GM21390 (cell line): Measurements from ENCODE around the gene SYNDIG1.

Experiments used
- ATAC-seq: cut with Tn5 transposase; IDR thresholded peaks from one replicate; pipeline ENCODE4 v1.9.1; 2021; ENCODE audit not compliant: unreplicated experiment

SYNDIG1 gene

GRCh38 chr20:24469116-24469893 lies at the start of gene SYNDIG1:
TSS of gene SYNDIG1 (plus strand) at chr20:24469629. CDS start at chr20:24543098, 73,469 bp downstream.
- ATAC-seq = no peak

DNA sequence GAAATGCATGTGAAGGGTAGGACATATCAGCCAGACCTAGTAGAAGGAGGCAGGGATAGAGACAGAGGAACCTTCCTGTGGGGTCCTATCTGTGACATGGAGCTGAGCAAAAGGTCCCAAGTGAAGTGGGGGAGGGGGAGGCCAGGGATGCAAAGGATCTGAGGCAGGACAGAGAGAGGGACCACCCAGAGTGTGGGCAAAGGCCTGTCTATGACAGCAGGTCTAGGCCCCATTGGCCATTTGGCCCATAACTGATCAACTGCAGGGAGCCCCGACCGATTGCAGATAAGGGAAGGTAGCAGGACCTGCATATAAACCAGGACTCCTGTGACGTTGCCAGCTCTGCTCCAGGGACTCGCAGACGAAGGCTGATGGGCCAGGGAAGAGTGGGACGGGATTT lies 49.6 kb upstream of the SYNDIG1 start:
- ATAC-seq = no peak

DNA sequence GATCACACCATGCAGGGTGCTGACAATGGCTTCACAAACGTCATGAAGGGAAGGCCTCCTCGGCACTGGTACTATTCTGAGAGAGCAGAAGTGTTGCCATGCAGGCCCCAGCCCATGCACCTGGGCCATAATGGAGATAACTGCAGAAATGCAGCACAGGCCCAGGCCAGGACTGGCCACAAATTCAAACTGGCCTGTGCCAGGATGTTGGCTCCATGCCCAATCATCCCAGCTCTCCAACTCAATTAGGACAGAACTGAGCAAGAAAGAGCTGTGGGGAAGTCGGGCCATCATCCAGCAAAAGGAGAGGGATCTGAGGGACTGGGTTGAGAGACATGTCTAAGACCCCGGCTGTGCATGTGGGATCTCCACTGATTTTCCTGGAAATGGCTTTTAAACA lies 48.9 kb upstream of the SYNDIG1 start:
- no peak for ATAC-seq

DNA sequence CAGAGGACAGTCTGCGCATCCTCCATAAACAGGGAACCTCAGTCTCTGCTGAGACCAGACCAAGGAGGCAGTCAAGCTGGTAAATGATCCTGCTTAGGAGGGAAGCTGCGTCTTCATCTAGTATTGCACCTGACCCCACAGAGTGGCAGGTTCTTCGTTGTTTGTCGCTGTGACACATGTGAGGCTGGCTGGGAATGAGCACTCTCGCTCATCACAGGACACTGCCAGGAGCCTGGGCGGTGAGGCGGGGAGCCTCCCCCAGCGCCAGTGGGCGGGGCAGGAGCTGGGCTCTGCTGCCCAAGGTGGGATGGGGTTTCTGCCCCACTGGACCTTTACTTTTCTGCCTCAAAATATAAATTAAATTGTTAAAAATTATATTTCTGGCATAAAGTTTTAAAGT lies 48.4 kb upstream of the SYNDIG1 start:
- no peak for ATAC-seq

GRCh38 chr20:24422091-24422760 lies 47.2 kb upstream of the SYNDIG1 start:
- ATAC-seq = no peak

DNA sequence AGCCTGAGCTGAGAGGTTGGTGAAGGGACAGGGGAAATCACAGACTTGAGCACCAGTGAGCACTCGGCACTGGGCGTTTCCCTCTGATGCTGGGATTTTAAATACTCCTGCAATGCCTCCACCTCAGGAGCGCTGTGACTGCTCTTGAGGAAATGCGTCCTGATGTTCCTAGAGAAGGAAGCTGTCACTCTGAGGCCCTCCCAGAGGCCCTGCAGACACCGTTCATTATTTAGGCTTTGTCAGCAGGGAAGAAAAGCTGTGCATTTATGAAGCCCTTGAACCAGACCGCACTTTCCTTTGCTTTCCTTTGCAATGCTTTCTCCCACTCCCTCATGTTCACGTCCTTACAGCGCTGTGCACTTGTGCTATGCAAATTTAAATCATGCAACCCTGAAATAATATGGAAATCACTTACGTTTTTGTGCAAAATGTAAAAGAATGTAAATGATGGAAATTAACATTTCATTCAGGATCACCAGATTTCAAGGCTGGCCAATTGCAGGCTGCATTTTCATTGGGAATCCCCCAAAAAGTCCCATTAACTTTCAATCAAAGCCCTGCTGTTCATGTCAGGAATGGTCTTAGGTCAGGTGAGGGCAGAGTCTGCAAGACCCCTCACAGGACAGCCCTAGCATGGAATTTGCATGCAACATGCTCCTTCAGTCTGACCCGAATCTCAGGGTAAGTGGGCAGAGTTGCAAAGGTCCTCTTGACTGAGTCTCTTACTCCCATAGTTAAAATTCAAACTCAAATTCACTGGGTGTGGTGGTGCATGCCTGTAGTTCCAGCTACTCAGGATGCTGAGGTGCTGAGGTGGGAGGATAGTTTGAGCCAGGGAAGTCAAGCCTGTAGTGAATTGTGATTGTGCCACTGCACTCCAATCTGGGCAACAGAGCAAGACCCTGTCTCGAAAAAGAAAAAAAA lies 45.8 kb upstream of the SYNDIG1 start:
- no peak for ATAC-seq

DNA sequence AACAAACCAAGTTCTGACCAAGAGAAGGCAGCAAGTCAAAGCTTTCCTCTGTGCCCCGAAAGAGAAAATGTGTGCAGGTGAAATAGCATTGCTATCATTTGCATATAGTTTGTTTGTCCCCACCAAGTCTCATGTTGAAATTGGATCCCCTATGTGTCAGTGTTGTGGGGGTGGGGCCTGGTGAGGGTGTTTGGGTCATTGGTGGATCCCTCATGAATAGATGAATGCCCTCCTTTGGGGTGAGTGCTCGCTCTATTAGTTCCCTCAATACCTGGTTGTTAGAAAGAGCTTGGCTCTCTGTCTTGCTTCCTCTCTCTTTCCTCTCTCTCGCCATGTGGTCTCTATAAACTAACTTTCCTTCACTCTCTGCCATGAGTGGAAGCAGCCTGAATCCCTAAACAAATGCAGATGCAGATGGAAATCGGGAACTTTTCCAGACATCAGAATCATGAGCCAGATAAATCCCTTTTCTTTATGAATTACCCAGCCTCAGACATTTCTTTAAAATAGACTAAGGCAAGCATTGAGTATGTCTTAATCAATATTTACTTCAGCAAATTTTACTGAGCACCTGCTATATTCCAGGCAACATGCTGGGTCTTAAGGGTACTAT lies 43.8 kb upstream of the SYNDIG1 start:
- no peak for ATAC-seq

- ATAC-seq = no peak
Measured at GRCh38 chr20:24431279-24432045, 38.0 kb upstream of the SYNDIG1 start.

- no peak for ATAC-seq
Measured at GRCh38 chr20:24432046-24432442, 37.4 kb upstream of the SYNDIG1 start.

GRCh38 chr20:24436160-24436559 lies 33.3 kb upstream of the SYNDIG1 start:
- ATAC-seq = no peak

DNA sequence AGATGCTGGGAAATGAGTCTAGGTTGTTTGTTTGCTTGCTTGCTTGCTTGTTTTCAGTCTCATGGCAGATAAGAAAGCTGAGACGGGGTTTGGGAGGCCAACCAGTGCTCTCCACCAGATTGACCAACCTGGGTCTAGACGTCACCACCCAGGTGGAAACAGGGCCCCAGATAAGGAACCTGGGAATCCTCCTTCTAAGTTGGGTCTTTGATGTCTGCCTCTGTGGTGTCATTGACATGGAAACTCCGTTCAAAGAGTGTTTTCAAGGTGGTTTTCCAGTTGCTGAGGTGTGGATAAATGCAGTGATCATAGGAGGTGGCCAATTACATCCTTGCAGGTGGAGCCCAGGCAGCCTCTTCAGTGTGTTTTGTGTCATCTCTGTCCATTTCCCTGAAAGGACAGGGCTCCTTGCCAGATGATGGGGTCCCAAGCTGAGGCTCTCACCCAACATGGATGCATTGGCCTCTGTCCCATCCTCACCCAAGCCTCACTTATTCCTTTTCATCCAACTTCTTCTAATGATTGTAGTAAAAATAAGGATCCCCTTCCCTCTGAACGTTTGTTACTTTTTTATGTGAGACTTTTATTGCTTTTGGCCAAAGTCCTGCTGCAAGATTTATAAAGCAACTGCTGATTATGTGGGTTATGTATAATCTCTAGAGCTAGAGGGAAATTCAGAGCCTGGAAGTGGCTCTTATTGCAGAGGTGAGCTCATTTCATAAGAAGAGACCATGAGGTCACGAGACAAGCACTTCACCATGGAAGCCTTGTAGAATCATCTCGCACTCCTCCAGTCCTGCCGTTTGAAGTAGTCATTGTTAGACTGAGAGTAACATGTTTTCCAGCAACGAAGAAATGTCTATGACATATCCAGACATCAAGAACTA lies 32.0 kb upstream of the SYNDIG1 start:
- no peak for ATAC-seq

GRCh38 chr20:24438331-24438730 lies 31.1 kb upstream of the SYNDIG1 start:
- no peak for ATAC-seq

GRCh38 chr20:24439737-24440387 lies 29.6 kb upstream of the SYNDIG1 start:
- ATAC-seq = no peak

DNA sequence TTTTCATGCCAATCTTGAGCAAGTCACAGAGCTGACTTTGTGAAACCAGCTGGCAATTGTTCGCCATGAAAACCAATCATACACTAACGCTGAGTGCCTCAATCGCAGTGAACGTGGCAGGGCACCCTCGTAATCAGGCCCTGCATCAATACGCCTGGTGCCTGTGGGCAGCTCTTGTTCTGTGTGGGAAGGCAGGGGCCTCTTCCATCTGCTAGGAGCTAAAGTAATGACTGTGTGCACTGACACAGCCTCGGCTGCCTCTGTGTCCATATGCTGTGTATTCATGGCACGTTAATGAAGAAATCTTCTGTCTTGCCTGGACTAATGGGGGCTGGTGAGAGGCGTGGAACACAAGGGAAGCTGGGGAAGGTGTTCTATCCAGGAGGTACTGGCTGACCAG lies 27.8 kb upstream of the SYNDIG1 start:
- ATAC-seq = no peak

DNA sequence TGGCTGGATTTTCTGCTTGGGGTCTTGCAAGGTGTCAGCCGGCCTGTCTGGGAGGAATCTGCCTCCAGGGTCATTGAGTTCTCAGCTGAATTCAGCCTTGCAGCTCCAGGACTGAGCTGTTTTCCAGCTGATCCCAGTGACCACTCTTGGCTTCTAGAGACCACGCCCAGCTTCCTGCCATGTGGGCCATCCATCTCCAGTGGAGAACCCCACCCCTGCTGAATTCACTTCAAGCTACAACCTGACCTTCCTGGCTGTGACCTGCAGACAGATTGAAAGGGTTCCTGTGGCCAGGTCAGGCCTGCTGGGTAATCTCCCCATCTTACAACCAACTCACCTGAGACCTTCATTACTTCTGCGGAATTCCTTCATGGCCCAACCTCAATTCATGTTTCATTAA lies 26.5 kb upstream of the SYNDIG1 start:
- ATAC-seq = no peak

GRCh38 chr20:24443436-24443835 lies 26.0 kb upstream of the SYNDIG1 start:
- no peak for ATAC-seq

DNA sequence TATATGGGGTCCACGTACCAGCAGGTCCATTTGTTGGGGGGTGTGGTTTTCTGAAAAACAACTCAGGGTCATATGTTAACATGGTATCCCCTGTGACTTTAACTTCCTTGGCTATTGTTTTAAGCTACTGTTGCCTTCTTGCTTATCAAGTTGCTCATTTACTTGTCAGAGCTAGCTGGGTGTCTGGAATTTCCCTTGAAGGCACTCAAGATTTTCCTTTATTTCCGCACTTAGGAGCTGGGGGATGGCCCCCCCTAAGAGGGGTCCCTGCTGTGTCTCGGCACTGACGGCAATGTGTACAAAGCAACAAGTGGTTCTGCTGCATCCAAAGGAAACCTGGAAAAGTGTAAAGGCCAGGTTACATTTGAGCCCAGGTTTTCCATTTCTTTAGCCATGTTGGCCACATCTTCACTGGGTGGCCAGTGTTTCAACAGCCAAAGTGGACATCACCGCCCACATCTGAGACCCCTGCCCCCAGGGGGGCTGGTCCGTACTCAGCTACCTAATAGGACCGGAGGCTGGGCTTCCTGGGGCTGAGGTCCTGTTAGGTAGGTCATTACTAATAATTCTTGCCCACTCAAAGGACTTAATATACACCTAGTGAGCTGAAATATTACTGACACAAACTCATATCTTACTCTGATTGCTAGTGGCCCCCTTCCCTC lies 24.8 kb upstream of the SYNDIG1 start:
- no peak for ATAC-seq

- ATAC-seq = no peak
Measured at GRCh38 chr20:24445510-24446170, 23.8 kb upstream of the SYNDIG1 start.
